Measurements from ENCODE around the gene RHEB.
A peak's percentile ranks its signal among the peaks of the same experiment; 100 is the strongest.

Gene RHEB

DNA sequence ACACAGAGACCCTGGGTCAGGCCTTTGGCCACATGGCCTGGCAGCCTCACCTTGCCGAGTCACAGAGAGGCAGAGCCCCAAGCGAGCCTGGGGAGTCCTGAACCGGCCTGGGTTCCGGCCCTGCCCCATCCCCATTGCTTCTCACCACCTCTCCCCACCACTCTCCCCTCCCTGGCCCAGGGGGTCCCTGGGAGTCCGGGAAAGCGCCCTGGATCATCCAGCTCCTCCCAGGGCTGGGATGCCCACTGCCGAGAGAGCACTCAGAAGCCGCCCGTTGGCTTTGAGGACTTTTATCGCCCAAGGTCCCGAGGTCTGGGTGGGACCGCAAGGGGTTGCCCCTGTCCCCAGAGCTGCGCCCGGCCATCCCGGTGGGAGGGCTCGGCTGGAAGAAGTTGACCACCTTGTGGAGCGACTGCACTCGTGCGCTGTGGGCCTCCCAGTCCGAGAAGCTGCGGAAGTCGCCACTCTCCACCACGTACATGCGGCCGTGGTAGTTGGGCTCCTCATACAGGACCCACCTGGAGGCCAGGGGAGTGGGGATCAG is 87.9 kb downstream of the RHEB start:
- DNase-seq (ENCODE audit: low spot score), result no peak

DNA sequence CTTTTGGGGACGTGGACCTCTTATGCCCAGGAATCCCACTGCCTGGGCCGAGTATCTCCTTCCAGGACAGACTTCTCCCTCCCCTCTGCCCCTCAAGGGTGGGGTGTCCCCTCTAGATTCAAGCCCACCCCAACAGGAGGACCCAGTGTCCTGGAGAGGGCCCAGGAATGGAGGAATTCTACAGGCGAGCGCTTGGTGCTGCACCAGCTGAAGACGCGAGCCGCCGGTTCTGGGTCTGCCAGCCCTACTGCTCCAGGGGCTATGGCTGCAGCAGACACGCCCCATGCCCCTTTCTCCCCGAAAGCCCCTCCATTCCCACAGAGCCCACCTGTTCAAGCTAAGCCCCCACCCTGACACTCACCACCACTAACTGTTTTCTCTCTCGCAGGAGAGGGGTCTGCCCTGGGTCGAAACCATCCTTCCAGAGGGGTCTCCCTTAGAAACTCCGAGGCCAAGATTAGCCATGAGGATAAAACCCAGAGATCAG is 88.4 kb downstream of the RHEB start:
- no peak for DNase-seq (ENCODE audit: low spot score)

- no peak for DNase-seq (ENCODE audit: low spot score)
These were observed 89.1 kb downstream of the RHEB start for GRCh38 chr7:151430391-151431205.

GRCh38 chr7:151429560-151430331 is 89.9 kb downstream of the RHEB start:
- no peak for DNase-seq (ENCODE audit: low spot score)

DNA sequence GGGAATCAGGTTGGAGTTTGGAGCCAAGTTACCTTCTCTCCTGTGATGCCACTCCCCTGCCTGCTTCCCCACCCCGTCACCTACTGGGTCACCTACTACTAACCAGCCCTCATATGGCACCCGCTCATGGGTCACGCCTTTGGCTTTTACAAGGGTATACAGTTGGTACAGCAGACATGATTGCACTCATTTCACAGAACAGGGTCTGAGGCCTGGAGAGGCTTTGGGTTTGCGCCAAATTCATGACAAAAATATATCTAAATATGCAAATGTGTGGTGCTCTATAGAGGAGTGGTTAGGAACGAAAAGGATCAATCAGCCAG is 90.5 kb downstream of the RHEB start:
- no peak for DNase-seq (ENCODE audit: low spot score)

GRCh38 chr7:151428378-151429236 is 91.1 kb downstream of the RHEB start:
- peak; percentile 61 for DNase-seq (ENCODE audit: low spot score)

DNA sequence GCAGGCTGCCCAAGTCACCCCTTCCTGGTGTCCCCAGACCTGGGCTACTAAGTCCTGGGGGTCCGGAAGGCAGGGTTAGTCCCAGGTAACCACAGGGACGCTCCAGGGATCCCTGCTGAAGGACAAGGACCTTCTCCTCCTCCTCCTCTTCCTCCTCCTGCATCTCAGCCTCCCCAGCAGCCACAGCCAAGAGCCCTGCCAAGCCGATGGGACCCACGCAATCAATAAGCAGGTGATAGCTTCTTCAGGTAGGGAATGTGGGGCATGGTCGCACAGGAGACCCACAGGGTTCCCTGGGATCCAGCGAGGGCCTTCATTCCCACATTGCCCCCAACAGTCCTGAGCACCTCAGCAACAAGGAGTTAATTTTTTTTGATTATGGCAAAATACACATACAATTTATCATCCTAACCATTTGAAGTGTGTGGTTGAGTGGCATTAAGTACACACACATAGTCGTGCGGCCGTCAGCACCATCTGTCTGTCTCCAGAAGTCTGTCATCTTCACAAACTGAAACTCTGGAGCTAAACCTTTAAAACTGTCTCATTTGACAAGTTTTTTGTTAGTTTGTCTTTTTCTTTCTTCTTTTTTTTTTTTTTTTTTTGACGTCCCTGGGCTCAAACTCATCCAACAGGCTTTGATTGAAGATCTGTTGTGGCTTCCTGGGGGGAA is 91.9 kb downstream of the RHEB start:
- DNase-seq (ENCODE audit: low spot score), result no peak

- DNase-seq (ENCODE audit: low spot score), result no peak
These were observed 92.6 kb downstream of the RHEB start for GRCh38 chr7:151426904-151427704.

- peak; percentile 88 for DNase-seq (ENCODE audit: low spot score)
These were observed 93.2 kb downstream of the RHEB start for GRCh38 chr7:151426441-151426903.

DNA sequence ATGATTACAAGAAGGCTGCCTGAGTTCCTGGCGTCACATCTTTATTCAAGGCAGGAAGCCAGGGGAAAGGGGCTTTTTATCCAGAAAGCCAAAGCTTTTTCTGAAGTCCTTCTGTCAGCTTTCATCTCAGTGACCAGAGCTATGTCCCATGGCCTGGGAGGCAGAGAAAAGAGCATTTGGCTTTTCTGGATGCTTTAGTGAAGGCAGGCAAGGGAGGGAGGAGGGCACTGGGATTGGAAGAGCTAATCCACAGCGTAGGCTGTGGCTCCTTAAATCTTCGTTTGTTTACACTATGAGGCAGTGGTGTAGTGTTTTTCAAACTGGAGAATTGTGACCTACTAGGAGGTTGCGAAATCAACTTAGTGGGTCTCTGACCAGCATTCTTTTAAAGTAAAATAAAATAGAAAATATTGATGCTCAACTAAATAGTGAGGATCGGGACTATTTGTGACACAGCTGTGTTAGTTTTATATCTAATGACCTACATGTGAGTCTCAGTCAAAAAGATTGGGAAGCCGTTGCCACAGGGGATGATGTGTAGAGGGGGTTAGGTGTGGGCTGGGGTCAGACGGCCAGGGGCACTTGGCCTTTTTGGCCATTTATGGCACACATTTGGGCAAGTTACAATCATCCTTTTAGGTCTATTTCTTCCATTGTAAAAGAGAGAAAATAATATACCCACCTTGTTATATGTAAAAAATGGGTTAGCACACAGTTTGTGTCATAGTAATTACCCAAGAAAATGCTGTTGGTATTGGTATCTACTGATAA is 93.8 kb downstream of the RHEB start:
- peak; percentile 70 for DNase-seq (ENCODE audit: low spot score)

- DNase-seq (ENCODE audit: low spot score), result no peak
These were observed 94.9 kb downstream of the RHEB start for GRCh38 chr7:151424799-151425198.

DNA sequence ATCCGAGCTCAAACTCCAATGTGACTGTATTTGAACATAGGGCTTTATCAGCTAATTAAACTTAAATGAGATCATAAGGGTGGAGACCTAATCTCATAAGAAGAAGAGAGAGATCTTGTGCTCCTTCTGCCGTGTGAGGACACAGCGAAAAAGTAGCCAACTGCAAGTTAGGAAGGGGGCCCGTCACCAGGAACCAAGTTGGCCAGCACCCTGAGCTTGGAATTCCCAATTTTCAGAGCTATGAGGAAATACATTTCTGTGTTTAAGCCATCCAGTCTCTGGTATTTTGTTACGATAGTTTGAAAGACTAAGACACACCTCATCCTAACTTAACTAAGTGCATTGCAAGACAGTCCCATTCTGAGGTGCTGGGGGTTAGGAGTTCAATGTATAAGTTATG is 95.8 kb downstream of the RHEB start:
- no peak for DNase-seq (ENCODE audit: low spot score)

GRCh38 chr7:151423226-151423625 is 96.5 kb downstream of the RHEB start:
- no peak for DNase-seq (ENCODE audit: low spot score)

GRCh38 chr7:151422212-151422611 is 97.5 kb downstream of the RHEB start:
- DNase-seq (ENCODE audit: low spot score), result no peak

DNA sequence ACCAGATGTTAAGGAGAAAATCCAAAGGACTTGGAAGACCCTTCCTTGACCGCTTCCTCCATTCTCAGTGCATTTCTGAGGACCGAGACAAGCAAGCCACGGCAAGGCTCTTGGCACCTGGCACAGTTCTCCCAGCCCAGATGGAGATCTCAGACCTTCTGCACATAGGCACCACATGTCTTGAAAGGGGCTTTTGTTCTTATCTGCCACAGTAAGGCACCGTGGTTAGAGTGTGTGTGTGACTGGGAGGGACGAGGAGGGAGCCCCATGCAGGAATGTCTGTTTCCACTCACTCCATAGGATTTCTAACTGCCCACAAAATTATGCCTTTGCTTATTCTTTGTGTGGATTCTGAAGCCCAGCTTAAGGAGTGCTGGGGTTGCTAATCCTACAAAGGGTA is 99.6 kb downstream of the RHEB start:
- no peak for DNase-seq (ENCODE audit: low spot score)

GRCh38 chr7:151416941-151417315 is 102.8 kb downstream of the RHEB start:
- no peak for DNase-seq (ENCODE audit: low spot score)

GRCh38 chr7:151416112-151416940 is 103.4 kb downstream of the RHEB start:
- DNase-seq (ENCODE audit: low spot score), result no peak

Data from hepatic stellate cell (primary cell).